Measurements from ENCODE around the gene COL8A1. TPM values are rescaled to one million over a fixed set of nuclear protein-coding genes. Genes with fewer than 3 reads are reported as not detected.
A peak's percentile ranks its signal among the peaks of the same experiment; 100 is the strongest.

COL8A1 gene
- total RNA-seq, 1 experiment from 2014 or later = 0.13 TPM

GRCh38 chr3:99818818-99819217, 180.4 kb downstream of the COL8A1 start:
- no peaks in the 10 kb centered on the region for H3K9me3 ChIP-seq (ENCODE audit: control insufficient read depth, insufficient read depth, low read depth, low read length)
- CTCF ChIA-PET = no interaction called here
- POLR2A ChIA-PET = no interaction called here
- peaks cover 10% of the 10 kb centered on the region; the same call in 1 of the 2 replicates for H3K4me1 ChIP-seq (ENCODE audit: control insufficient read depth, insufficient read depth, low read length)
- intact Hi-C loops (cut with micrococcal nuclease; ENCODE audit: unreplicated experiment) = no loop called here
- H3K27me3 ChIP-seq (ENCODE audit: control insufficient read depth, insufficient read depth, low read length) = no peaks in the 10 kb centered on the region; the same call in 1 of the 2 replicates
- no peak for TF ChIP-seq TCF7L2 (IDR thresholded peaks at IDR 0.05; ENCODE audit: low read depth, low read length)
- TF ChIP-seq POLR2AphosphoS5 (IDR thresholded peaks at IDR 0.05; ENCODE audit: low read depth, low read length) = no peak
- TF ChIP-seq REST (IDR thresholded peaks at IDR 0.05; ENCODE audit: insufficient read depth in 1 of 2, low read depth in 2 of 2, low read length in 1 of 2) = no peak
- TF ChIP-seq, protein P1, sequence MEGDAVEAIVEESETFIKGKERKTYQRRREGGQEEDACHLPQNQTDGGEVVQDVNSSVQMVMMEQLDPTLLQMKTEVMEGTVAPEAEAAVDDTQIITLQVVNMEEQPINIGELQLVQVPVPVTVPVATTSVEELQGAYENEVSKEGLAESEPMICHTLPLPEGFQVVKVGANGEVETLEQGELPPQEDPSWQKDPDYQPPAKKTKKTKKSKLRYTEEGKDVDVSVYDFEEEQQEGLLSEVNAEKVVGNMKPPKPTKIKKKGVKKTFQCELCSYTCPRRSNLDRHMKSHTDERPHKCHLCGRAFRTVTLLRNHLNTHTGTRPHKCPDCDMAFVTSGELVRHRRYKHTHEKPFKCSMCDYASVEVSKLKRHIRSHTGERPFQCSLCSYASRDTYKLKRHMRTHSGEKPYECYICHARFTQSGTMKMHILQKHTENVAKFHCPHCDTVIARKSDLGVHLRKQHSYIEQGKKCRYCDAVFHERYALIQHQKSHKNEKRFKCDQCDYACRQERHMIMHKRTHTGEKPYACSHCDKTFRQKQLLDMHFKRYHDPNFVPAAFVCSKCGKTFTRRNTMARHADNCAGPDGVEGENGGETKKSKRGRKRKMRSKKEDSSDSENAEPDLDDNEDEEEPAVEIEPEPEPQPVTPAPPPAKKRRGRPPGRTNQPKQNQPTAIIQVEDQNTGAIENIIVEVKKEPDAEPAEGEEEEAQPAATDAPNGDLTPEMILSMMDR (IDR thresholded peaks at IDR 0.05) = no peak
- TF ChIP-seq SIN3A (IDR thresholded peaks at IDR 0.05; ENCODE audit: borderline replicate concordance, insufficient read depth, low read depth, low read length) = no peak
- ATAC-seq (no peak), DNase-seq (ENCODE audit: low read depth, low spot score) (no peak)
- in situ Hi-C loops (cut with HindIII; ENCODE audit: low pct_unique_long_range_greater_than_20kb, low sequenced_read_pairs) = no loop called here
- BruUV-seq (replicated peaks) = no TSS peak
- H3K36me3 ChIP-seq (ENCODE audit: control insufficient read depth, insufficient read depth, low read length) = no peaks in the 10 kb centered on the region
- peak overlapping the region; percentile 80 to 89; a peak in 3 of 4 replicates for H3K4me3 ChIP-seq (ENCODE audit: low read depth in 2 of 2, low read length in 2 of 2)
- H3K27ac ChIP-seq (ENCODE audit: low read length) = no peak overlapping the region

DNA sequence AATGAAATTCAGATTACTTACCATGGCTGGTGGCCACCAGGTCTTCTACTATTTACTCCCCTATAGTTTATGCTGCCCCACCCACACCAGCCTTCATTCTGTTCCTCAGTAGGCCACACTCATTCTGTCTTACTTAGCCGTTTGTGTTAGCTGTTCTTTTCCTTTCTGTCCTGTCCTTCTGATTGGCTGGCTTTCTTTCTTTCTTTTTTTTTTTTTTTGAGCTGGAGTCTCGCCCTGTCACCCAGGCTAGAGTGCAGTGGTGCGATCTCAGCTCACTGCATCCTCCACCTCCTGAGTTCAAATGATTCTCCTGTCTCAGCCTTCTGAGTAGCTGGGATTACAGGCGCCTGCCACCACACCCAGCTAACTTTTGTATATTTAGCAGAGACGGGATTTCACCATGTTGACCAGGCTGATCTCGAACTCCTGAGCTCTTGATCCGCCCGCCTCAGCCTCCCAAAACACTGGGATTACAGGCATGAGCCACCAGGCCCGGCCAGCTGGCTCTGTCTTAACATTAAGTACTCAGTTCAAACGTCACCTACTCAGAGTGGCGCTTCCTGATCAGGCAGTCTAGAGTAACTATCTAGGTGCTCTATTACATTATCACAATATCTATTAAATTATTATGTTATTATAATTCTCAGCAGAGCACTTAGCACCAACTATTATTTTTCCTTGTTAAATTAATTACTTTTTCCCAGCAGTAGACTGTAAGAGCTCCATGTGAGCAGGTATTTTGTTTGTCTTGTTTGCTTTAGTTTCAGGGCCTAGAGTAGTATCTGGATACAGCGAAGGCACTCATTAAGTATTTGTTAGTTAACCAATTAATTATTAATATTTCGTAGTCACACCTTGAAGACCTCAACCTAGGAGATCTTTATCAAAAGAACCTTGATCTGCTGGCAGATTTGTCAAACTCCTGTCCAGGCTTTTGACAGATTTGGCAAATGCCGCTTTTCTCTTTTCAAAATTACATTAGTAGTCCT, 185.6 kb downstream of the COL8A1 start:
- in situ Hi-C loops (cut with HindIII; ENCODE audit: low pct_unique_long_range_greater_than_20kb, low sequenced_read_pairs) = no loop called here
- ChIA-PET POLR2A (no interaction called here), CTCF (interaction anchor here (0.8 to 1.1 kb wide), 3 partner anchors 8 to 20 kb away, joined by 3 to 5 read pairs (median 5); no protein-coding TSS in a partner anchor)
- peak overlapping the region; percentile 26; the same call in 1 of the 2 replicates for H3K27ac ChIP-seq (ENCODE audit: low read length)
- H3K36me3 ChIP-seq (ENCODE audit: control insufficient read depth, insufficient read depth, low read length) = no peaks in the 10 kb centered on the region
- H3K4me3 ChIP-seq (ENCODE audit: low read depth in 2 of 2, low read length in 2 of 2) = 0 out of 4 replicates have a peak overlapping the region, but pooled peaks of 1 of the 2 experiments have one; percentile 7
- no peaks in the 10 kb centered on the region for H3K9me3 ChIP-seq (ENCODE audit: control insufficient read depth, insufficient read depth, low read depth, low read length)
- intact Hi-C loops (cut with micrococcal nuclease; ENCODE audit: unreplicated experiment) = no loop called here
- TF ChIP-seq SIN3A (IDR thresholded peaks at IDR 0.05; ENCODE audit: borderline replicate concordance, insufficient read depth, low read depth, low read length) (no peak), TCF7L2 (IDR thresholded peaks at IDR 0.05; ENCODE audit: low read depth, low read length) (no peak), REST (IDR thresholded peaks at IDR 0.05; ENCODE audit: insufficient read depth in 1 of 2, low read depth in 2 of 2, low read length in 1 of 2) (no peak), POLR2AphosphoS5 (IDR thresholded peaks at IDR 0.05; ENCODE audit: low read depth, low read length) (no peak)
- TF ChIP-seq, protein P1 (IDR thresholded peaks at IDR 0.05) = no peak
- ATAC-seq = peak; percentile 68
- peaks cover 19% of the 10 kb centered on the region; the same call in 1 of the 2 replicates for H3K4me1 ChIP-seq (ENCODE audit: control insufficient read depth, insufficient read depth, low read length)
- no peaks in the 10 kb centered on the region for H3K27me3 ChIP-seq (ENCODE audit: control insufficient read depth, insufficient read depth, low read length)
- no peak for DNase-seq (ENCODE audit: low read depth, low spot score)
- BruUV-seq (replicated peaks) = no TSS peak

Measured in Panc1 (cell line).